Measurements from ENCODE around the gene NYAP2.

GRCh38 chr2:225558399-225559071, 159.0 kb downstream of the NYAP2 start:
- TF ChIP-seq SUZ12 (IDR thresholded peaks at IDR 0.05; ENCODE audit: extremely low read depth, insufficient read depth, insufficient read length) (no peak), ZNF274 (IDR thresholded peaks at IDR 0.05; ENCODE audit: low read depth, low read length) (no peak), YY1 (IDR thresholded peaks at IDR 0.05; ENCODE audit: insufficient read depth, insufficient read length) (no peak)

Data from NT2/D1 (cell line).